HG03108 (cell line): Measurements from ENCODE around the gene ASTN2.

Source experiments
- ATAC-seq: cut with Tn5 transposase; IDR thresholded peaks from one replicate; pipeline ENCODE4 v1.9.1; 2021; ENCODE audit warnings: moderate library complexity; ENCODE audit not compliant: unreplicated experiment

The ASTN2 gene

GRCh38 chr9:116379821-116380220 is 1035.0 kb downstream of the ASTN2 start:
- no peak for ATAC-seq

- ATAC-seq, result no peak
Observed at GRCh38 chr9:116378873-116379272, 1036.0 kb downstream of the ASTN2 start.

DNA sequence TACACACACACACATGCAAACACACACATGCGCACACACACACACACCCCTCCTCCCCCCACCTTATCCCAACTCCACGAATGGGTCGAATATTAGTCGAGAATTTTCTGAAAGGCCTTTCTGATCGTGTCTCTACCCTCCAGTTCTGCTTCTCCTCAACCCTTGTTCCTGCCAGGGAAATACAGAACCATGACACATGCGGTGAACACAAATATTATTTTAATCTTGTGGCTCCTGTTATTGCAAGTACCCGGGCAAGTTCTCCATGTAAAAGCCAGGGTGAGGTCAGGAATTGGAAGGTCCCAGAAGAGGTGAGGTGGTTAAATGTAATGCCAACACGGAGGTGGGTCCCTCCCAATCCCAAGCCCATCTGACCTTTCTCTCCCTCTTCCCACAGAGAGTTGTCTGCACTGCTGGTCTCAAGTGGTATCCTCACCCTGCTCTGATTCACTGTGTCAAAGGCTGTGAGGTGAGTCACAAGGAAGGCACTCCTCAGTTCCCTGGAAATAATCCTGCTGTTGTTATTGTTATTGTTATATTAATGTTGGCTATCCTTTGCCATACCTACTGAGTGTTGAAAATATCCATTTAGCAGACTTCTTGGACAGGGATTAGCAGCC is 1037.6 kb downstream of the ASTN2 start:
- no peak for ATAC-seq
